ENCODE results near the gene SP140. TPM values are rescaled to one million over a fixed set of nuclear protein-coding genes. Genes with fewer than 3 reads are reported as not detected.

Gene SP140
- total RNA-seq, 1 donor from 2014 or later = 12.7 TPM

DNA sequence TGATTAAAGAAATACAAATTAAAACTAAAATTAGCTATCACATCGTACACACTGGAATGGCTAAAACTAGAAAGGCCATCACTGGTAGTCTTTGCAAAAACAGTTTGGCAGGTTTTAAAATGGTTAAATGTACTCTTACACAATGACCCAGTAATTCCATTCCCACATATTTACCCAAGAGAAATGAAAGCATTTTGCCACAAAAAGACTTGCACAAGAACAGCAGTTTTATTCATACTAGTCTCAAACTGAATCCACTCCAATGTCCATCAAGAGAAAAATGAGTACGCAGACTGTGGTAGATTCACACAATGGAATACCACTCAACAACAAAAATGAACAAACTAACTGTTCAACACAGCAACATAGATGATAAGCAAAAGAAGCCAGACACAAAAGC is 130.5 kb downstream of the SP140 start:
- no peaks in the 10 kb centered on the region for H3K27me3 ChIP-seq
- ATAC-seq = no peak
- intact Hi-C loops (cut with DNase I) = no loop called here

DNA sequence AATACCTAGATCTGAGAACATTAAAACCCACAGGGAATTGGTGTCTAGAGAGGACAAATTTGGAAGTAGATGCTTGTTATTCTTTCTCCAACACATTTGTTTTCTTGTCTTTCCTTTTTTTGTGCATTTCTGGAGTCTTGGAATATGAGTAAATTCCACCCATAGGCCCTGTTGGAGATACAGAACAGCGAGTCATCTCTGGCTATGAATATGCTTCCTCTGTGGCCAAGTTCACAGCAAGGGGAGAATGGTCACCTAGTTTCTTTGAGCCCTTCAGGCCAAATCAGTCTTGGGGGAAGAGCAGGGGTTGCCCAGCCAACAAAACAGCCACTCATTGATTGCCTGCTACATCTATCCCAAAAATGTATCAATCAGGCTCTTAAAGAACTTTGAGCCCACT is 132.8 kb downstream of the SP140 start:
- Histone ChIP-seq H3K27me3 (no peaks in the 10 kb centered on the region), H3K36me3 (peaks cover 27% of the 10 kb centered on the region), H3K4me1 (no peaks in the 10 kb centered on the region), H3K9me3 (no peaks in the 10 kb centered on the region), H3K4me3 (no peak overlapping the region), H3K27ac (no peak overlapping the region)
- TF ChIP-seq, protein P1, sequence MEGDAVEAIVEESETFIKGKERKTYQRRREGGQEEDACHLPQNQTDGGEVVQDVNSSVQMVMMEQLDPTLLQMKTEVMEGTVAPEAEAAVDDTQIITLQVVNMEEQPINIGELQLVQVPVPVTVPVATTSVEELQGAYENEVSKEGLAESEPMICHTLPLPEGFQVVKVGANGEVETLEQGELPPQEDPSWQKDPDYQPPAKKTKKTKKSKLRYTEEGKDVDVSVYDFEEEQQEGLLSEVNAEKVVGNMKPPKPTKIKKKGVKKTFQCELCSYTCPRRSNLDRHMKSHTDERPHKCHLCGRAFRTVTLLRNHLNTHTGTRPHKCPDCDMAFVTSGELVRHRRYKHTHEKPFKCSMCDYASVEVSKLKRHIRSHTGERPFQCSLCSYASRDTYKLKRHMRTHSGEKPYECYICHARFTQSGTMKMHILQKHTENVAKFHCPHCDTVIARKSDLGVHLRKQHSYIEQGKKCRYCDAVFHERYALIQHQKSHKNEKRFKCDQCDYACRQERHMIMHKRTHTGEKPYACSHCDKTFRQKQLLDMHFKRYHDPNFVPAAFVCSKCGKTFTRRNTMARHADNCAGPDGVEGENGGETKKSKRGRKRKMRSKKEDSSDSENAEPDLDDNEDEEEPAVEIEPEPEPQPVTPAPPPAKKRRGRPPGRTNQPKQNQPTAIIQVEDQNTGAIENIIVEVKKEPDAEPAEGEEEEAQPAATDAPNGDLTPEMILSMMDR (IDR thresholded peaks at IDR 0.05) = no peak
- intact Hi-C loops (cut with DNase I) = no loop called here
- DNase-seq = no peak
- no peak for ATAC-seq

More for the DNA sequence above, 130.5 kb downstream of the SP140 start:
- TF ChIP-seq, protein P1 (IDR thresholded peaks at IDR 0.05) = no peak
- Histone ChIP-seq H3K27ac (no peak overlapping the region), H3K9me3 (no peaks in the 10 kb centered on the region), H3K4me1 (no peaks in the 10 kb centered on the region), H3K36me3 (peaks cover 22% of the 10 kb centered on the region), H3K4me3 (no peak overlapping the region)
- DNase-seq = no peak

DNA sequence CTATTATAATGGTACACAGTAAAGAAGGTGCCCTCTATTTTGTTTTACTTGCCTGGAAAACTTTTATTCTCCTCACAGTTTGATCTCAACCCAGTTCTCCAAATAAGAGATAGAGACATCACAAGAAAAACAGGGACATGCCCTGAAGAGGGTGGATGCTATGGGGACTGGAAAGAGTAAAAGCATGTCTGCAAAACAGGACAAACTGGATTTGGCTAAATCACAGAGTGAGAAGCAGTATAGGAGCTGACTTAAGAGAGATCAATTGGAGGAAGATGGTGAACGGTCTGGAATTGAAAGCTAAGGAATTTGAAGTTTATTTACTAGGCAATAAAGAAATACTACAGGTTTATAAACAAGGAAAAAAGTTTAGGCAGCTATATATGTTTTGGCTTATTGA is 134.5 kb downstream of the SP140 start:
- DNase-seq = no peak
- no peak for ATAC-seq
- Histone ChIP-seq H3K9me3 (no peaks in the 10 kb centered on the region), H3K36me3 (peaks cover 27% of the 10 kb centered on the region), H3K4me3 (no peak overlapping the region), H3K27me3 (no peaks in the 10 kb centered on the region), H3K4me1 (no peaks in the 10 kb centered on the region), H3K27ac (no peak overlapping the region)
- intact Hi-C loops (cut with DNase I) = no loop called here
- TF ChIP-seq, protein P1 (IDR thresholded peaks at IDR 0.05) = no peak

DNA sequence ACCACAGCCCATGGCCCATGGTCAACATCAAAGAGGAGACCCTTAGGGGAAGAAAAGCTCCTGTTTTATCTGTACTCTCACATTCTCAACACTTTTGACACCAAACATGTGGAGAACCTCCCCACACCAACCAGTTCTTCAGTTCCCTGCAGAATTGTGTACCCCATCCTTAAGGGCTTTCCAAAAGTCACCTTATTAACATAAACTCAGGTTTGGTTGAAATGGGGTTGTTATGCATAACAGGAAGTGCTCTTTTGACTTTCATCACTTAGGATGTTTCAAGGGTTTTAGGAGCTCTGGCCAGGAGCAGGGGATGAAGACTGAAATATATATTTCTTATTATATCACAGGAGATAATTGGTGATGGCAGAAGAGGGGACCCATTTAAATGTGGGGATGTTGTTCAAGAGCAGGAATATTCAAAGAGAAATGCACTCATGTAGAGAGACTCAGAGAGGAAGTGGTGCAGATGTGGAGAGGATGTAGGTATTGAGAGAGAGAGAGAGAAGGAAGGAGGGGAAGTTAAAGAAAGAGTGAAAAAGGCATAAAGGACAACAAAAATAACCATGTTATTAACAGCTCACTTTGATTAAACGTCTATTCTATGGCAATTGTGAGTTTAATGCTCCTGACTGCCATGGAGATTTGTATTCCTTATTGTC is 136.6 kb downstream of the SP140 start:
- H3K36me3 ChIP-seq = peaks cover 27% of the 10 kb centered on the region
- TF ChIP-seq, protein P1 (IDR thresholded peaks at IDR 0.05) = no peak
- no peak for ATAC-seq

More for the DNA sequence above, 136.6 kb downstream of the SP140 start:
- no peak for DNase-seq
- H3K4me1 ChIP-seq = no peaks in the 10 kb centered on the region
- intact Hi-C loops (cut with DNase I) = no loop called here
- no peak overlapping the region for H3K4me3 ChIP-seq
- no peaks in the 10 kb centered on the region for H3K27me3 ChIP-seq
- H3K27ac ChIP-seq = no peak overlapping the region
- H3K9me3 ChIP-seq = no peaks in the 10 kb centered on the region

Other genes with a start within 250 kb of the SP140 start
- gene SLC16A14, start 156.8 kb upstream of the SP140 start, total RNA-seq = 4.7 TPM
- gene SP110, start 5.8 kb upstream of the SP140 start, total RNA-seq = 46.9 TPM
- 27.2 TPM for gene SP140L, start 101.5 kb downstream of the SP140 start, total RNA-seq
- 156 TPM for gene SP100, start 190.5 kb downstream of the SP140 start, total RNA-seq